ENCODE measurements around the gene SEMA5B.
A peak's percentile ranks its signal among the peaks of the same experiment; 100 is the strongest.

The SEMA5B gene, protein sequence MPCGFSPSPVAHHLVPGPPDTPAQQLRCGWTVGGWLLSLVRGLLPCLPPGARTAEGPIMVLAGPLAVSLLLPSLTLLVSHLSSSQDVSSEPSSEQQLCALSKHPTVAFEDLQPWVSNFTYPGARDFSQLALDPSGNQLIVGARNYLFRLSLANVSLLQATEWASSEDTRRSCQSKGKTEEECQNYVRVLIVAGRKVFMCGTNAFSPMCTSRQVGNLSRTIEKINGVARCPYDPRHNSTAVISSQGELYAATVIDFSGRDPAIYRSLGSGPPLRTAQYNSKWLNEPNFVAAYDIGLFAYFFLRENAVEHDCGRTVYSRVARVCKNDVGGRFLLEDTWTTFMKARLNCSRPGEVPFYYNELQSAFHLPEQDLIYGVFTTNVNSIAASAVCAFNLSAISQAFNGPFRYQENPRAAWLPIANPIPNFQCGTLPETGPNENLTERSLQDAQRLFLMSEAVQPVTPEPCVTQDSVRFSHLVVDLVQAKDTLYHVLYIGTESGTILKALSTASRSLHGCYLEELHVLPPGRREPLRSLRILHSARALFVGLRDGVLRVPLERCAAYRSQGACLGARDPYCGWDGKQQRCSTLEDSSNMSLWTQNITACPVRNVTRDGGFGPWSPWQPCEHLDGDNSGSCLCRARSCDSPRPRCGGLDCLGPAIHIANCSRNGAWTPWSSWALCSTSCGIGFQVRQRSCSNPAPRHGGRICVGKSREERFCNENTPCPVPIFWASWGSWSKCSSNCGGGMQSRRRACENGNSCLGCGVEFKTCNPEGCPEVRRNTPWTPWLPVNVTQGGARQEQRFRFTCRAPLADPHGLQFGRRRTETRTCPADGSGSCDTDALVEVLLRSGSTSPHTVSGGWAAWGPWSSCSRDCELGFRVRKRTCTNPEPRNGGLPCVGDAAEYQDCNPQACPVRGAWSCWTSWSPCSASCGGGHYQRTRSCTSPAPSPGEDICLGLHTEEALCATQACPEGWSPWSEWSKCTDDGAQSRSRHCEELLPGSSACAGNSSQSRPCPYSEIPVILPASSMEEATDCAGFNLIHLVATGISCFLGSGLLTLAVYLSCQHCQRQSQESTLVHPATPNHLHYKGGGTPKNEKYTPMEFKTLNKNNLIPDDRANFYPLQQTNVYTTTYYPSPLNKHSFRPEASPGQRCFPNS

DNA sequence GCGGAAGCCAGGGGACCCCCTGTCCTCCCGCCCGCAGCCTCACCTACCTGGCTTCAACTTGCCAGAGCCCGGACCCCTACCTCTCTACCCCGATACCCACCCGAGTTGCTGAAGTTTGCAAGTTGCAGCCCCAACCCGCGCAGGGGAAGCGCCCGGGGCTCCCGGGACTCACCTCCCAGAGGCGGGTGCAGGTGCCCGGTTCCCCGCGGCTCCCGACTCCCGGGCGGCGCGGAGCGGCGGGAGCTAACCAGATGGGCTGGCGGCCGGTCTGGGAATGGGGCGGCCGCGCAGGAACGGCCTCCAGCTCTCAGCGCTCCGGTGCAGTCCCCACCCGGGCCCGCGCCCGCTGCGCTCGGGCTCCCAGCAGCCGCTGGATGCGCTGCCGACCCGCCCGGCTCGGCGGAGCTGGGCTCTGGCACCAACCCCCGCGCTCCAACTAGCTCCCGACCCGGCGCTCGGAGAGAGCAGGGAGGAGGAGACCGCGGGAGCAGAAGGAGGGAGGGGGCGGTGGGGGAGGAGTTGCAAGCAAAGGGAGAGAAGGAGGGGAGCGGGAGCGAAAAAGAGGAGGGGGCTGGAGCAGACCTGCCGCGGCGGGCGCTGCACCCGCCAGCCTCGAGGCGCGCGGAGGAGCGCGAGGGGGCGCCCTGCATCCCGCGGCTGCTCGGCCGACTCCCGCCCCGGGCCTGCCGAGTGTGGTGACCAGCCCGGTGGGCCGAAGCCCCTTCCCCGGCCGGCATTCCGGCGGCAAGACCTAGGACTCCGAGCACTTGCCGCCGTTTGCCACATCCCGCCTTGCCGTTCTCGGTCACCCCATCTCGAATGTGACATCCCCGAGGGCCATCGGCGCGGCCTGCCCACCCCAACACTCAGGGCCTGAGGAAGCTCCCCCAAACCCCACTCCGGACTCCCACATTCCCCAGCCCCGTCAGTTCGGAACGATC lies at the start of gene SEMA5B:
TSS of gene SEMA5B (minus strand) at position 472 of the 941 bp plus-strand sequence. CDS start 66,500 bp downstream, outside the sequence.
- DNase-seq, result peak; percentile 64

DNA sequence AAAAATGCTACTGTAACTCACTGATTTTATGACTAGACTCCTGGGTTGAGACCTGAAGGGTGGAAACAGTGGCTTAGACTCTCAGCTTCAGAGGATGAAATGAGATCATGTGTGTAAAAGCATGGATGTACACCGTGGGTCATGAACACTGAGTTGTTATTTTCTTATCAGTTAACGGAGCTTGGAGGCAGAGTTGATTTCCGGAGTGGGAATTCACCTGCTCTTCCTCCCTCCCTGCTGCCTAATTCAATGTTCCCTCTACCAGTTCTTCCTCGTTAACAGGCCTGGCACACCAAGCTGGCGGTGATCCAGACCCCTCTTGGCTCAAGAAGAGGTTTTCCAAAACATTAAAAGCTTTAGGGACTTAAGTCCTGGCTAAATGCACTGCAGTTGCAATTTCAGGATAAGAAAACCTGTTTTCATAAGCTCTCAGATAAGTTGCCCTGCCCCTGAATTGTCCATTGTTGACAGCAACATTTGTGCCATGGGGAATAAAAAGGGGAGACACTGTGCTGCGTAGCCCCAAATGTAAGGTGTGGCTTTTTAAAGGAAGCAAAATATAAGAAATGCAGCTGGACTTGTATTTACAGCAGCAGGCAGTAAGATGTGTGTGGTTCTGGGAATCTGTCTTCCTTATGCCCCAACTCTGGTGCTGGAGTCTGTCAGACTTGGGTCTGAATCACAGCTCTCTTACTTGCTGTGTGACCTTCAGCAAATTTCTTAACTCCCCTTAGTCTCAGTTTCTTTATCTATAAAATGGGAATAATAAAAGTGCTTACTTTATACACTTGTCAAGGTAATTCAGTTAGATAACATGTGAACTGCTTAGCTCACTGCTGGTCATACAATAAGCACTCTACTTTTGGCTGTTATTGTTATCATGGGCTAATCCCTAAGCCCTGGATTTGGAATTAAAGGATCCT lies 49.2 kb upstream of the SEMA5B start:
- DNase-seq, result no peak

DNA sequence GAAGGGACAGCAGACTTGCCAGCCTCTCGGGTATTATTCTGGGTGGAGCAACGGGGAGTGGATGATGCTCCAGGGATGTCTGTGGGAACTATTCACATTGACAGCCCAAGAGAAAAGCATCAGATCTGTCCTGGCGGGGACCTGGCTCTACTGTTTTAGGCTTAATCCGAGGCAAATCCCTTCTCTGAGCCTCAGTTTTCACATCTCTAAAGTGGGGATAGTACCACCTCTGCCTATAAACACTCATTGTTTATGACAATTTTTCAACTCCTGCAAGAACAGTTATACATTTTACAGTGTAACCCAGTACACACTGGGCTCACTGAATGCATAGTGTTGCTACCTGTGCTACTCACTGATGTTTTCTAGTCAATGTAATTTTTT lies 48.5 kb upstream of the SEMA5B start:
- DNase-seq, result no peak

- no peak for DNase-seq
Measured at GRCh38 chr3:123075359-123075758, 47.8 kb upstream of the SEMA5B start.

- no peak for DNase-seq
Measured at GRCh38 chr3:123072564-123072963, 45.0 kb upstream of the SEMA5B start.

- no peak for DNase-seq
Measured at GRCh38 chr3:123072152-123072551, 44.6 kb upstream of the SEMA5B start.

- DNase-seq, result no peak
Measured at GRCh38 chr3:123071581-123071980, 44.0 kb upstream of the SEMA5B start.

GRCh38 chr3:123071146-123071545 lies 43.6 kb upstream of the SEMA5B start:
- peak; percentile 59 for DNase-seq

DNA sequence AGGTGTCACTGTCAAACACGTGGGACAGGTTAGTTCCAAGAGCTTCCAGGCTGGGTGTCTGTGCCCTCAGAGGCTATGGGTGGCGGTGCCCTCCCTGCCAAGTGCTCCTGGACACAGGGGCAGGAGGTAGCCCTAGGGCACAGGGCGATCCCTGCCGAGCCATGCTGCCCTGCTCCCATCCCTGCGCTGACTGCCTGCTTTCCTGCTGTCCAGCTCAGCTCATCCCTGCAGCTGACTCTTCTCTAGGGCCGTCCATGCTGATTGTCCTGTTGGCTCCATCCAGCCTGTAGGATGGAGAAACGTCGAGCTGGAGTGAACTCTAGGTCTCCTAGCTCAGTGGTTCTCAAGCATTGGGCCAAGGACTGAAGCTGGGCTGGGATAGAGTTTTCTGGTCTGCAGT lies 42.9 kb upstream of the SEMA5B start:
- DNase-seq, result no peak

DNA sequence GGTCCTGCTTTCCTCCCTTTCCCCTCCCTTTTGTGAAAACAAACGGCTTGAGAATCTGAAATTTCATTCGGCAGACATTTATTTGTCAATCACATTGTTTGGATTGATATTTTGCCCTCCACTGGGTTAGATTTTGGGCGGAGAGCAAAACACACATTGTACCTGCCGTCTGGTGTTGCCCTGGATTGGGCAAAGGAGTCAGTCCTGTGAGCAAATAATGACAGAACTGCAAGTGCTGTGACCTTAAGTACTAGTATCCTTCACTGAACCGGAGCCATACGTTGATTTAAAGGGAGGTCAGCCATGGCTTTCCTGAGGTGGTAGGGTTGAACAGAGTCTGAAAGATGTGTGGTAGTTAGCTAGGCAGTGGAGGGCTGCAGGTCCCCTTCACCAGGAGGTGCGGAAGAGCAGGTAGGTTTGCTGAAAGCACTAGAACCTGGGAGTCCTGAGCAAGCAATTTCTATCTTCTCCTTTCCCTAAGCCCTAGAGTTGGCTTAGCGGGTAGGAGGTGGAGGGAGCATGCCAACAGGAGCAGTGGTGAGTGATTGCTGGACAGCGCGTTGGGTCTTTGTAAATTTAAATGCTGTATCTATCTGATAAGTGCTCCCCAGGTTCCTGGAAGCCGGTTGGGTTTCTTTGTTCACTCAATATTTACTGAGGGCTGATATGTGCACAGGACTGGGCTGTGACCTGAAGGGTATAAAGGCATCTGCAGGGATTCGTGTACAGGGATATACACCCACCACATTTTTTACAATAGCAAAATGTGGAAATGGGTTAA lies 41.2 kb upstream of the SEMA5B start:
- no peak for DNase-seq

- no peak for DNase-seq
Measured at GRCh38 chr3:123067689-123068600, 40.4 kb upstream of the SEMA5B start.

DNA sequence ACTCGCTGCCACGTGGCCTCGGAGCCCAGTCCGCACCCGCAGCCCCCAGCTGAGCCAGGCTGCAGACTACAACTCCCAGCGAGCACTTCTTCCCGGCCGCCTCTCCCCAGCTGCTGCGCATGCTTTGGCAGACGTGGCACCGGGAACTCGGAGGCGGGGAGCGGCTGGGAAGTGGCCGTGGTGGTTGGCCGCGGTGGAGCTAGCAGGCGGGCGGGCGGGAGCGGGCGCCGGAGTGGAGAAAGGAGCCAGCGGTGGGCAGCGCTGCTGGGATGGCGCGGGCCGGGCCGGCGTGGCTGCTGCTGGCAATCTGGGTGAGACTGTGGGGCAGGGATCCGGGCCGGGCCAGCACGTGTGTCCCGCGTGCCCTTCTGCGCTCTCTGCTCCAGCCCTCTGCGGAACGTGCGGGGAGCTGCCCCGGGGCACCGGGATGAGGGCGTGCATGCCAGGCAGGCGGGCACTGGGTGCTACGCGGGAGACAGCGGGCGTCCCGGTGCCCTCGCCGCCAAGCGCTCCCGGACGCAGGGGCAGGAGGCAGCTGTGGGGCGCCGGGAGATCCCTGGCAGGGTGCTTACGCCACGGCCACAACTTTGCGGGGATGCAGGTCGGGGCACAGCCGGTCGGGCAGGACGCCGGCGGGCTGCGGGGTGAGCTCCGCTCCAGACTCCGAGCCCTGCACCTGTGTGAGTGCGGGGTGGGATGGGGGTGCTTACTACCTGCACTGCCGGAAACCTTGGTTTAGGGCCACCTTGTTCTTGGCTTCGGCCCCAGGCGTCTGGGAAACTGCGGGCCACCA lies 39.5 kb upstream of the SEMA5B start, which contains the start of gene PDIA5:
TSS of gene PDIA5 (plus strand) at position 130 of the 793 bp plus-strand sequence. CDS start at position 270, 140 bp downstream.
- peak; percentile 68 for DNase-seq

DNA sequence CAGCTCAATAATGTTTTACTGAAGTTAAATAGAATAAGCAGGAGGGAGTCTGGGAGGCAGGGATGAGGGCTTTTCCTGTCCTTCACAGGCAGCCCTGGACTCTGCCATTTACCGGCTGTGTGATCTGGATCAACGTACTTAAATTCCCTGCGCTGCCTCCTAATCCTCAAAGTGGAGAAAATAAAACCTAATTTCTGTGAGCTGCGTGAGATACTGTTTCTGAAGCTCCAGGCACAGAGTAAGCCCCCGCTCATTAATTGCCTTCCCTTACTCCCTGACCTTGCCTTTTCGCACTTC lies 39.0 kb upstream of the SEMA5B start:
- DNase-seq, result no peak

DNA sequence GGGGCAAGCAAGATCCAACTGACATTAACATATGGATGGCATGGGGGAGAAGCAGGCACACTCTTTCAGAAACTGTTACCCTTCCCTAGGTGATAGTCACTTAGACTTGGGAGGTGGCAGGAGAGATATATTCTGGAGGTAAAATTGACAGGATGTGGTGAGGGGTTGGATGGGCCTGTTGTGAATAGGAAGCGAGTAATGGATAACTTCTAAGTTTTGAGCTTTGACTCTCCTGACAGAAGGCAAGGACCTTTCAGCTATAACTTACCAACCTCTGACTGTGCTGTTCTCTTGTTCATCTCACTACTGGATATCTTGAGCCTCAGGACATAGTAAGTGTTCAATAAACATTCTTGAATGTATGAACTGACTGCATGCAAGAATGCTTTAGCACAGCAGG lies 37.4 kb upstream of the SEMA5B start:
- DNase-seq, result no peak

GRCh38 chr3:123064506-123064905 lies 36.9 kb upstream of the SEMA5B start:
- DNase-seq, result no peak

DNA sequence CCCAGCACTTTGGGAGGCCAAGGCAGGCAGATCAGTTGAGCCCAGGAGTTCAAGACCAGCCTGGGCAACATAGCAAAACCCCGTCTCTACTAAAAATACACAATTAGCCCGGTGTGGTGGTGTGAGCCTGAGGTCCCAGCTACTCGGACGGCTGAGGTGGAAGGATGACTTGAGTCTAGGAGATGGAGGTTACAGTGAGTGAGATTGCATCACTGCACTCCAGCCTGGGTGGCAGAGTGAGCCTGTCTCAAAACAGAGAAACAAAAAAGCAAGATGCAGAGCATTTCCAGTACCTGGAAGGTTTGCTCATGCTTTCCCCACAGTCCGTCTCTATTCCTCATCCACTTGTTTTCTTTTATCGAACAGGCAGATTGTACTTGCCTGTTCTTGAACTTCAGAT lies 35.5 kb upstream of the SEMA5B start:
- DNase-seq, result no peak

DNA sequence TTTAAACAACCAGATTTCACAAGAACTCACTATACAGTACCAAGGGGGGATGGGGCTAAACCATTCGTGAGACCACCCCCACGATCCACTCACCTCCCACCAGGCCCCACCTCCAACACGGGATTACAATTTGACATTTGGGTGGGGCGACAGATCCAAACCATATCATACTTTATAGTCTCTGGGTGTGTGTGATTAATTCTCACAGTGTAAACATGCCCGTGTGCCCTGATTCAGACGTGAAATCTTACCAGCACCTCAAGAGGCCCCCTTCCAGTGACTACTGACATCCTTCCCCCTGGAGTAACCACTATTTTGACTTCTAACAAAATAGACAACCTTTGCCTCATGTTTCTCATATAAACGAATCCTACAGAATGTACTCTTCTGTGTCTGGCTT lies 34.3 kb upstream of the SEMA5B start:
- no peak for DNase-seq

GRCh38 chr3:123060054-123060453 lies 32.5 kb upstream of the SEMA5B start:
- DNase-seq, result no peak

Data from NCI-H1694 (cell line).